CD4-positive, alpha-beta T cell treated with Interleukin-6 for 4 hours (primary cell): ENCODE data around the gene PDC.
"Not testable (repeated sequence)": the region's sequence is repeated elsewhere in the genome, so short reads cannot be mapped to it uniquely, and the experiment has no call there.

Source experiments
- DNase-seq: peaks from one replicate; pipeline ENCODE4 v3.0.0-alpha.2; 2020; ENCODE audit warnings: mixed read lengths

PDC gene

DNA sequence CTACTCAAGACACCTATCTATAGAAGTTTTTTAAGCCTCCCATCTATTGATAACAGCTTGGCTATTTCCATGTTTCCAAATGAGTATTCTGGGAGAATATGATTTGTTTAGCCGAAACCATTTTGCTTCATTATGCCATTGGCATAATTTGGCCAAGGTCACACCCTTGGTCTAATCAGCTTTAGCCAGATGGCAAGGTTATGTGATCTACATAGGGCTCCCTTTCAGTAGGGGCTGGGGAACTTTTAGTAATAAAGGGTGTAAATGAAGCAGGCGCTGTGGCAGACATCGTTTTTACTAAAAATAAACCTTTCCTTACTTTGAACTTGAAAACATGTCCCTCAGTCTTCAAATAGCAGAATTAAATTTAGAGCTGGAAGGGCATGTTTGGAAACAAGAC, 3.0 kb upstream of the PDC start:
- no peak for DNase-seq

DNA sequence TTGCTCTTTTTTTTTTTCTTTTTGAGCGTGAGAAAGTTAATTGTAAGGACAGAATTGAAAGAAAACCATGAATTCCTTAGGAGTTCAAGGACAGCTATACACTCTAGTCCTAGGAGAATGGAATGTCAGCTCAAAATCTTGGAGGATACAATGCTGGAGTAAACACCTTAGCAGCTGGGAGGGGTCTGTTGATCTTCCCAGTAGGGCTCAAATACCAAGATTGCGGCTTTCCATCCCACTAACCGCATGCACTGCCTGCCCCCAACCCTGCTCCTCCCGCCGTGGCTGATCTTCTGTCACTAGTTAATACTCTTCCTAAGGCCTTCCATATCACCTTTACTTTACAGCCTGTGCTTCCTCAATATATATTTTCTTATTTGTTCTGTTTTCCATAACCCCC, 2.6 kb upstream of the PDC start:
- DNase-seq = no peak

DNA sequence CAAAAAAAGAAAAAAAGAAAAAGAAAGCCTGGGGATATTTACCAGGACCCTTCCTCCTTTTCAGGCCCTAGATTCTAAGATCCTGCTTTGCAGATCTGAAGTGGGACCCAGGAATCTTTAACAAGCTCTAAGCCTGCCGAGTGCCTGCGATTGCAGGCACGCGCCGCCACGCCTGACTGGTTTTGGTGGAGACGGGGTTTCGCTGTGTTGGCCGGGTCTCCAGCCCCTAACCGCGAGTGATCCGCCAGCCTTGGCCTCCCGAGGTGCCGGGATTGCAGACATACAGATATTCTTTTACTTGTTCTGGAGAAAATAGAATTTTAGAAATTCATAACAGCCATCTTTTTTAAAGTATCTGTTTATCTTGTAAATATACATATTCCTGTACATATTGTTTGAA, 1.8 kb downstream of the PDC start:
- DNase-seq = not testable (repeated sequence)

DNA sequence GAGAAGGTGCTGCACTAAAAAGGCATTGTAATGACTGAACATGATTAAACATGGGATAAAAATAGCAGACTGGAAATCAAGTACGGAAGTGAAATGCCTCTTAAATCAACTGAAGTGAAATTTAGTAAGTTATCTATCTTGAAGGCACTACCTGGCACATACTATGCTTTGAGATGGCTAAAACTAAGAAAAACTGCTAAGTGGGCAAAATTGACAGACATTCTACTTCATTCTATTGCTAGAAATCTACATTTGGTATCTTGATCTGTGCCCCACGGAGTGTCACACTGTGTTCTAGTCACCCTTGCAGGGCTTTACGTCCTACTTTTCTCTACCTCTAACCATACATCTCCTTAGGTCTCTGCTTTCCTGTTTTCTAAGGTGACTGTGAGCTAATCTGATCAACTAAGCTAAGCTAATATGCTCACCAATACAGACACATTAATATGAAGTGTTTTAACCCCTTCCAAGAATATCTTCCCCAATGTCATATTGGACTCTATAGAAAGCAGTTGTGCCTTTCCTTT, 4.1 kb downstream of the PDC start:
- DNase-seq = no peak

DNA sequence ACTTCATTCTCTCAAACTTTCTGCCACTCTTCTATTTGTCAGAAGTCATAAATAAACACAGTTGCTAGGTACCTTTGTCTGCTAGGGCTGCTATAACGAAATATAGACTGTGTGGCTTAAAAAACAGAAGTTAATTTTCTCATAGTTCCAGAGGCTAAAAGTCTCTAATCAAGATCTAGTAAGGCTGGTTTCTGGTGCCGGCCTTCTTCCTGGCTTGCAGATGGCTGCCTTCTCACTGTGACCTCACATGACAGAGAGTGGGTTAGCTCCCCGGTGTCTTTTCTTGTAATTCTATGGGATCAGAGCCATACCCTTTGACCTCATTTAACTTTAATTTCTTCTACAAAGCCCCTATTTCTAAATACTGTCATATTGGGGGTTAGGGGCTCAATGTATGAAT, 5.9 kb downstream of the PDC start:
- DNase-seq = no peak

DNA sequence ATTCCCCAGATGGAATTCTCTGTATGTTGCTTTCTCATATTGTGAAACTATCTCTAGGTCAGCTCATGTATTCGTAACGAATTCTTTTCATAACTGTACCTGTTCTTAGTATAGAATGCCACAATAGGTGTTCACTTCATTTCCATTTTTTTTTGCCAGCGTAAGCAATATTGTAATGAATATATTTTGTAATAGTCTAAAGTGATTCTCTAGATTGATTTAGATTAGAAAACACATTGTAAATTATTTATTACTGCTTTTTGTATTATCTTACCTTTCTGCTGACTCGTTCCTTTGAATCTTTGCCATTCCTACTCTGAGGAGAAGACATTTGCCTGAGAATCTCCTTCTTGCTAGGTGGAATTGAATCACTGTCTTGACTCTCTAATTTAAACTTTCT, 14.8 kb downstream of the PDC start:
- DNase-seq = no peak

DNA sequence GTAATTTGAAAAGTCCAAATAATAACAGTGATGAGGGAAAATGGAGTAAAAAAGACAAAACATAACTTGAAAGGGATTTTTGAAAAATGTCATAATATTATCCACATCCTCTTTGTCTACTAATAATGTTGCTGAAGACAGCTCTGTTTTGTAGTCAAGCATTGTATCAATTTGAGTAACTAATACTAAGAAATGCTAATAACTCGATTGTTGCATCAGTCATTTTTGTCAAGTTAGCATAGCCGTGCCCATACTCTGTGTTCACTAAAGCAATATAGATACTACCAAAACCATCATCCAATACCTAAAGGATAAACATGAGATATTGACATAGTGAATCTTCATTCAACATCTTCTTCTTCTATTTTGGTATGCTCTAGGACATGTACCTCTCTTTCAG, 17.3 kb downstream of the PDC start:
- no peak for DNase-seq

DNA sequence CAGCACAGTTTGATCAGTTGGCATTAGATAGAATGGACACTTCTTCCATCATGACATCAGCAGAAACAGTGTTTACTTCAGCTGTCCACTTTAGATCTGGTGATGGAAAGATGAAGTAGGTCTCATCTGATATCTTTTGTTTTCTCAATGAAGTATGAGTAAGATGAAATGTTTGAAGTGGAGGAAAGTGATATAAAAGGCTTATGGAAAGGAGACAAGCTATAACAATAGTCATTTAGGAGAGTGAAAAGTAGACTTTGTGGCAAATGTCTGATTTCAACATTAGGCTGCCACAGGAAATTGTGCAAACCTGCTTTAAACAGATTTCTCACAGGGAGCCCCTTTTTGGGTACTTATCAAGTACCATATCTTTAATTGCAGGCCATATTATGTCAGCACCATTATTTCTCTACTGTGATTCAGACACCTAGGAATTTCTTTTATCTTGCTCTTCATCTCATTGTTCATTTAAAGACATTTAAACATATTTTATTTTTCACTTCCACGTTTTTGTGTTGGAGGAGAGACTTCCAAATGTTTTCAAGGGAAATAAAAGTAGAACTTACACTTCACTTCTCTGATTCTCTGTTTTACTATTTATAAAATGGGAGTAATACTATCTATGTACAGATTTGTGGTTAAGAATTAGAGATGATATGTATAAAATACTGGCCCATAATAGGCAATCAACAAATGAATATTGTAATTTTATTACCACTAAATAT, 18.1 kb downstream of the PDC start:
- DNase-seq = no peak

DNA sequence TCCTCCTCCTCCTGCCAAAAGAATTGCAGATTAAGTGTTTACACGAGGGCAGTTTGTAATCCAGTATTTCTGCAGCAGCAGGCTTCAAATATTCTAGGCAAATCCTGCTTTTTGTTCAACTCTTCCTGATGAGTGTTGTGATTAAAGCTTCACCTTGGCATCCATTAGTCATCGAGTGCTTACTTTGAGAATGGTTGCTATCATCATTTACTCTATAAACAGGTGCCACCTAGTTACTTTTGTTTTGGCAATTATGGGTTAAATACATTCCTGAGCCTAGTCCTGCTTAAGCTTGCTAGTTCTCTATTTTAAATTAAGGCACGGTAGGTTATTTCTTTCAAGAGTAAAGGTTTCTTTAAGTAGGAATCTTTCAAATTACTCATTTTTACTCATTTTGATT, 20.3 kb downstream of the PDC start:
- DNase-seq = no peak

DNA sequence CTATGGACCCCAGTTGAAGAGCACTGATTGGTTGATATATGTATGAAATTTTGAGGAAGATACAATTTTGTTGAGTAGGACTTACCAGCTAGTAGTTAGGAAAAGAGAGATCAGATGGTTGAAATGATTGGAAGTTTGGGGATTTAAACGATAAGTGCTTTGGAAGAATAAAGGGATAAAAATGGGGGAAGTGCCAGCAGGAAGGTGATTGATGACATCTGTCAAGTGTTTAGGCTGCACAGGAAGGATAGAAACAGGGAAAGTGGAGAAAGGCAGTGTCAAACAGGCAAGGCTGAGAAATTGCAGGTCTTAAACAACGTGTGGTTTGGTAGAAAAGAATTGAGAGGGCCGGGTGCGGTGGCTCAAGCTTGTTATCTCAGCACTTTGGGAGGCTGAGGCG, 22.3 kb downstream of the PDC start:
- no peak for DNase-seq

DNA sequence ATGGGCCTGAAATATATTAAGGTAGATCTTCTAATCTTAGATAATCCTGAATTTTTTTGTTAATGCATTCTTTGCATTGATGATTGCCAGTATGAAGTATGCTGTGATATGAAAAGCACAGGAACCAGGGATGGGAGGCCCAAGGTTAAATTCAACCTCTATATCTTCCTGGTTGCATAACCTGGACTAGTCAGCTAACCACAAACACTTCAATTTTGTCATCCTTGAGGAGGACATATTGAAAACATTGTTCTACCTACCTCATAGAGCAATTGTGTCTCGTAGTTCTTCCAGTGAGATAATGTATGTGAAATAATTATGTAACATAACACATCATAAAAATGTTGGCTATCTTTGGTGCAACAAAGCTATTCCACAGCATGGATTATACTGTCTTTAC, 25.6 kb downstream of the PDC start:
- DNase-seq = no peak

DNA sequence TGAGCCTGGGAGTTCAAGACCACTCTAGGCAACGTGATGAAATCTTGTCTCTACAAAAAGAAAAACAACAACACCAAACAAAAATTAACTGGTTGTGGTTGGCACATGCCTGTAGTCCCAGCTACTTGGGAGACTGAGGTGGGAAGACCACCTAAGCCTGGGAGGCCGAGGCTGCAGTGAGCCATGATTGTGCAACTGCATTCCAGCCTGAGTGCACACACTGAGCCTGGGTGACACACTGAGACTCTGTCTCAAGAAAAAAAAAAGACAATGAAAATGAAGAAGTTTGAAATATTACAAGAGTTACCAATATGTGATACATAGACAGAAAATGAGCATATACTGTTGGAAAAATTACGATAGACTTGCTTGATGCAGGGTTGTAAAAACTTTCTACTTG, 31.9 kb downstream of the PDC start:
- no peak for DNase-seq

DNA sequence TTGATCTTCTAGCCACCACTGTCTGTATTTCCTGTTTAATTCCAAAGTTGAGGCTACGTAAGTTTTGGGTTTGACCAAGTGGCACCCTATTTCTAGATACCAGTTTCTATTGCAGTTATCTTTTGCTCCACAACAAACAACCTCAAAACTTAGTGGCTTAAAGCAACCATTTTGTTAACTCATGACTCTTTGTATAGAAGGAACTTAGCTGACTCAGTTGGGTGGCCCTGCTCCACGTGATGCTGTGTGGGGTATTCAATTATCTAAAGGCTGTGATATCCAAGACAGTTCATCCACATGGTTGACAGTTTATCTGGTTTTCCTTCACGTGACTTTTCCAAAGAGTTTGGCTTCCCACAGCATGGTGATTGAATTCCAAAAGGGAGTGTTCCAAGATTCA, 34.8 kb downstream of the PDC start:
- DNase-seq = no peak

DNA sequence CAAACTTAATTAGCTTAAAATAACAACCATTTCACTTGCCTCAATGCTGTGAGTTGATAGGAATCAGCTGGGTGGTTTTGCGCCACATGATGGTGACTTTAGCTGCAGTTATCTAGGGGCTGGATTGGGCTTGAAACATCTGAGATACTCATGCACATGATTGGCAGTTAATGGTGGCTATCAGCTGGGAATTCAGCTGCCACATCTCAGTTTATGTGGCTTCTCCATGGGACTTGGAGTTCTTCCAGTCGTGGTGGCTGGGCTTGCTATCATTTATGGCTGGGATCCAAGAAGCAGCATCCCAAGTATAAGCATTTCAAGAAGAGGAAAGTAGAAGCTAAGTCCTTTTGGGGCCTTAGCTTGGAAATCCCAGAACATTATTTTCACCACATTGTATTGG, 36.4 kb downstream of the PDC start:
- no peak for DNase-seq

DNA sequence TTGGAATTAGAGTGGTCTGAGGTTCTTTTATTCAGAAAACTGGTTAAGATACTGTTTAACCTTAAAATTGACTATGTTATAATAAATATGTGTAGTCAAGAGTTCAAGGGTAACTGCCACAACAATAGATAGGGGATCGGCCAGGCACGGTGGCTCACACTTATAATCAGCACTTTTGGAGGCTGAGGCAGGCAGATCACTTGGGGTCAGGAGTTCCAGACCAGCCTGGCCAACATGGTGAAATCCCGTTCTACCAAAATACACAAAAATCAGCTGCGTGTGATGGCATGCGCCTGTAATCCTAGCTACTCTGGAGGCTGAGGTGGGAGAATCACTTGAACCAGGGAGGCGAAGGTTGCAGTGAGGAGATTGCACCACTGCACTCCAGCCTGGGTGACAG, 39.5 kb downstream of the PDC start:
- no peak for DNase-seq

DNA sequence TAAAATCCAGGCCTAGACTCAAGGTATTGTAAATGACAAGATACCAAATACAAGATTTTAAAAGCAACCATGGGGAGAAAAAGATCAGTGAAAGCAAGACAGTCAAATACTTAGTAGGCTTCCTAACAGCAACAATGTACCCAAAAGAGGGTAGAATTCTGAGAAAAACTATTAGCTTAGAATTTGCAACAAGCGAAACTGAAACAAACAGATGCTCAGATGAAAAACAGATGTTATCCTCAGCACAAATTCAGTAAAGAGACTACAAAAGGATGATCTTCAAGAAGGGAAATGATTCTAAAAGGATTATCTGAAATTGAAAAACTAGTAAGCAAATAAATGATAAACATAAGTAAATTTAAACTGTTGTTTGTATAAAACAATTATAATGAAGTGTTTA, 40.0 kb downstream of the PDC start:
- DNase-seq = no peak

DNA sequence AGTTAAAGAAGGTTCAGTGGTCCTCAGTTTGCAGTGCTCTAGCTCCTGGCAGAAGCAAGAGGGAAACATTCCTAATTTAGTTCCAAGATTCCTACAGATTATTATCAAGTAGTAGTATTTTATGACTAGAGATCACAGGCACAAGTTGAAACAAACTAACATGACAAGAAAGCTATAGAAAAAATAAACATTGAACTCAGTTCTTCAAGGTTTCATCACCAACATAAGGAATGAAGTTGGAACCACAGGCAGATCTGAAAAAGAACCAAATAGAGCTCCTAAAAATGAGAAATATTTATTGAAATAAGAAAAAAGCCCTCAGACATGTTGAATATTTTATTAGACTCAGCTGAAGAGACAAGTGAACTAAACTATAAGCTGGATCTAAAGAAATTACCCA, 40.6 kb downstream of the PDC start:
- no peak for DNase-seq

DNA sequence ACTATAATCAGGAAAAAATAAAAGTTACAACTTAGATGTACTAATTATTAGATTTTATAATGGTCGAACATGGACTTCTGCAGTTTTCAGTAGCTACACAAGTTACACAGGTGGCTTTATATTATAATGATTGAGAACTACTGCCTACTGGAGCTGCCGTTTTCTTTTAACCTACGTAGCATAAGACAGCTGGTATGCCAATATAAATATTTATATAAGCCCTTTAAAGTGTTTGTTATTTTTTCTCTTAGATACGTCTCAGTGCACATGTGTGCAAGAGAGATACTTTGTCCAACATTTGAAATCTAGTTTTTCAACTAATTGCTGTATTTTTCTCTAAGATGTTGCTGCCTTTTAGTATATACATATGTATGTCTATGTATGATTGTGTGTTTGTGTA, 42.4 kb downstream of the PDC start:
- DNase-seq = no peak

DNA sequence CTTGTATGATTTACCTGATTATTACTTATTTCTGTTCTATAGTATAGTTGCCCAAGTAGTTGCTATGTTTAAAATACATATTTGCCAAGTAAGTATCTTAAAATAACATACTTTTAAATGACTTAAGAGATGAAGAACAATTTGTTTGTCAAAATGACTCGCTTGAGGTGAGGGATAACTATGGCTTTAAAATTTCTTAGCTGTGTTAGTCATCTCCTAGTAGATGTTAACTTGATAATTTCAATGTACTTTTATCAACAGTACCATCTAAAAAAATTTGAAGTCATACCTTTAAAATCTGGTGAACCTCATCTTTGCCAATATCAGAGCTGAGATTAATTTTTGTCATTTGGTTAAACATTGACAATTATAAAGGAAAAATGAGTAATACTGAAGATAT, 47.6 kb downstream of the PDC start:
- DNase-seq = no peak

DNA sequence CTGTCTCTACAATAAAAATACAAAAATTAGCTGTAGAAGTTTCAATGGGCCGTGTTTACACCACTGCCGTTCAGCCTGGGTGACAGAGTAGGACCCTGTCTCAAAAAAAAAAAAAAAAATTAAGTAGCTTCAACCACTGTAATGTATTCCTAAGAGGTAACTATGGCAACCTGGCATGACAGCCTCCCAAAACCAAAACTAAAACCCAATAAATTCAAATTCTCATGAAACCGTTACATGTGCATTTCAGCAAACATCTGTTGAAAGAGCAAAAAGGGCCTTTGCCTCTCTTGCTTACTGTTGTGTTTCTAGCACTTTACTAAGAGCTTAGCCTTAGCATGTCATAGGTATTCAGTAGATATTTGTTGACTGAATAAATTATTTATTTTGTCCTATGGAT, 51.8 kb downstream of the PDC start:
- no peak for DNase-seq

DNA sequence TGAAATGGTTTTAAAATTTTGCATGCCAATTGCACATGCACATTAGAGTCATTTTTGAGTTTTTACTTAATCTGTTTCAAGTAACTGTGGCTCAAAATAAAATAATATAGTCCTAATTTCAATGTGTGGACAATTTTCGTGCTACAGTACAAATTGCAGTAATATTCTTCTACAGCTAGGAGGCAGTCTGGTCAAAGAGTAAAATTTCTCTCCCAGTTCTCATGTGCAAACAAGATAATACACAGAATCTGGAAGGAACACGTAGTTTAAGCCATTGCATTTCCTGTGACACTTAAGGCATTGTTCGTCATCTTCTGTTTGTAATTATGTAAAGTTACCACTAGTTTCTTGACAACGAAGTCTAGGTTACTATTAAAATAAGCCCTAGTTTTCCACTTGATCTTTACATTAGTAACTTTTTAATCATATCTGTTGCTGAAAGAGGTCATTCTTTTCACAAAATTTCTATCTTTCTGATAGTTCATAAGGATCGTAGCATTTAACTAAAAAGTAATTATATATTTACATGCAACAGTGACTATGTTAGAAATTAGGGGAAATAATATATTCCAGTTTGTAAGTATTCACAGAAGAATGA, 56.4 kb downstream of the PDC start:
- no peak for DNase-seq

DNA sequence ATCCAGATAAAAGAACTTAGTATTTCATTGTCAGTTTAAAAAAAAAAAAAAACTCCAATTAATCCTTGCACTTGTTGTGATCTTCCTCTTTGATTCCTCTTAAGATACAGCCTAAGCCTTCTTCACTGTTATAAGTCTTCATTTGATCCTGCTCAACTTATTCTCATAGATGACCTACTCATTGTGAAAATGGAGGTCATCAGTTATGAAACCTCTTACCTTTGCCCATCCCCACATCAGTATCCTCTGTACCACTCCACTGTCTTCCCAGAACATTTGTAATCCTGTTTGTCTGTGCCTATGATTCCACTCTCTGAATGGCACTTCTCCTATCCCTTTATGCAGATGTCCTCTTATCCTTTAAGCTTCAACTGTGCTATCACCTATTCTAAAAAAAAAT, 57.3 kb downstream of the PDC start:
- no peak for DNase-seq

DNA sequence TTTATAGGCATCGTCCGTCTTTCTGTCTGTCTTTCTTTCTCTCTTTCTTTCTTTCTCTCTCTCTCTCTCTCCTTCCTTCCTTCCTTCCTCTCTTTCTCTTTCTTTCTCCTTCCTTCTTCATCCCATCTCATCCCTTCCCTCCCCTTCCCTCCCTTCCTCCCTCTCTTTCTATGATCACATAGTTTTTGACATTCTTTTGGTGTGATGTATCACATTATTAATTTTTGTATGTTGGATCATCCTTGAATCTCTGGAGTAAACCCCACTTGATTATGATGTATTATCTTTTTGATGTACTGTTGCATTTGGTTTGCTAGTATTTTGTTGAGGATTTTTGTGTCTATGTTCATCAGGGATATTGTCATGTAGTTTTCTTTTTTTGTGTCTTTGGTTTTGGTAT, 59.5 kb downstream of the PDC start:
- DNase-seq = not testable (repeated sequence)
